Right atrium auricular region (tissue), 2 donors: ENCODE data around the gene CCDC183. TPM values are rescaled to one million over a fixed set of nuclear protein-coding genes. Genes with fewer than 3 reads are reported as not detected.

ENCODE experiments used
- DNase-seq: peaks from one replicate; pipeline ENCODE4 v3.0.0-alpha.2; 2019; ENCODE audit warnings: low spot score
- H3K27ac ChIP-seq, 2 donors: fragments of 200-600 bp; sonication (generic); 1 replicate in 1 of 2; 2 replicates in 1 of 2; pipeline ENCODE4 v1.5.1; 2016 to 2019
- H3K27me3 ChIP-seq, 2 donors: fragments of 200-600 bp; sonication (generic); one replicate each; pipeline versions ENCODE4 v1.5.1 to v1.6.0; 2017 to 2019
- H3K36me3 ChIP-seq: fragments of 200-600 bp; sonication (generic); one replicate; pipeline ENCODE4 v1.5.1; 2016
- H3K4me1 ChIP-seq, 2 donors: fragments of 200-600 bp; sonication (generic); one replicate each; pipeline versions ENCODE4 v1.5.1 to v1.6.0; 2017 to 2019
- H3K4me3 ChIP-seq, 2 donors: fragments of 200-600 bp; sonication (generic); 1 replicate in 1 of 2; 2 replicates in 1 of 2; pipeline ENCODE4 v1.5.1; 2017 to 2019; ENCODE audit warnings: mild to moderate bottlenecking in 1 of 2, moderate library complexity in 1 of 2
- H3K9me3 ChIP-seq, 2 donors: fragments of 200-600 bp; sonication (generic); one replicate each; pipeline ENCODE4 v1.5.1; 2019
- total RNA-seq, 2 donors: library from RNA; depleted of rRNA; stranded (reverse); fragments of >200 nt; gene quantifications; one replicate each; pipeline ENCODE4 v1.1.0, GENCODE V29; 2016
- TF ChIP-seq, protein P1 (sequence below), 2 donors: fragments of 200-600 bp; sonication (generic); IDR thresholded peaks; one replicate each; pipeline ENCODE4 v1.5.1; 2019; ENCODE audit warnings: antibody characterized with exemption in 2 of 2

Gene CCDC183
- total RNA-seq, 2 donors from 2014 or later, result 2.3 to 2.5 TPM

DNA sequence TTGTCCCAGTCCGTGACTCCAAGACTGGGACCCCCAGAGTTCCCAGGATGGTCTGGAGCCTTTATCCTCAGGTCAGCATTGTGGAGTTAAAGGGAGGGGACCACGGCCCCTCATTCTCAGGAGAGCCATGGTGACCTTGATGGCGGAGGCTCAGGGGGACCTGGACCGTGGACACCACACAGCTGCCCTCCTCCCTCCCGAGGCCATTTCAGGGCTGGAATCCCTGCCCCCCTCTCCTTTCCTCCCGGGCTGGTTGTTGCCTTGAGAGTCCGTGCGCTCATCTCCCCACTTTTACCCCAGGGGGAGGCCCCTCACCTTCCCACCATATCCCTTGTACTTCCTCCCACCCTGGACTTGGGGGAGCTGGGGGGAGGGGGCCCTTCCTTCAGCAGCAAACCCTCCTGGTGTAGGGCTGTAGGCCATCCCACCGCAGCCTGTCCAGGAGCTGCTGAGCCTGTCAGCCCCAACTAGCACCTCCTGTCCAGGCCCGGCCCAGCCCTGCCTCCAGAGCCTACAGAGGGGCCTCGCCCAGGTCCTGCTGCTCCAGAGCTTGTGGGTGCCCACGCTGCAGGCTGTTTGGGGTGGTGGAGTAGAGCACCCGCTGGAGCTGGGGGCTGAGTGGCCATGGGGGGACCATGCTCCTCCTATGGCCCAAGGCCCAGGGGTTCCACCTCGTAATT, 31.8 kb downstream of the CCDC183 start:
- no peaks in the 10 kb centered on the region for H3K4me1 ChIP-seq
- H3K27me3 ChIP-seq, result no peaks in the 10 kb centered on the region
- DNase-seq, result no peak
- no peak overlapping the region for H3K27ac ChIP-seq
- no peaks in the 10 kb centered on the region for H3K9me3 ChIP-seq
- H3K36me3 ChIP-seq, result peaks cover 76% of the 10 kb centered on the region
- no peak overlapping the region for H3K4me3 ChIP-seq
- TF ChIP-seq, protein P1, sequence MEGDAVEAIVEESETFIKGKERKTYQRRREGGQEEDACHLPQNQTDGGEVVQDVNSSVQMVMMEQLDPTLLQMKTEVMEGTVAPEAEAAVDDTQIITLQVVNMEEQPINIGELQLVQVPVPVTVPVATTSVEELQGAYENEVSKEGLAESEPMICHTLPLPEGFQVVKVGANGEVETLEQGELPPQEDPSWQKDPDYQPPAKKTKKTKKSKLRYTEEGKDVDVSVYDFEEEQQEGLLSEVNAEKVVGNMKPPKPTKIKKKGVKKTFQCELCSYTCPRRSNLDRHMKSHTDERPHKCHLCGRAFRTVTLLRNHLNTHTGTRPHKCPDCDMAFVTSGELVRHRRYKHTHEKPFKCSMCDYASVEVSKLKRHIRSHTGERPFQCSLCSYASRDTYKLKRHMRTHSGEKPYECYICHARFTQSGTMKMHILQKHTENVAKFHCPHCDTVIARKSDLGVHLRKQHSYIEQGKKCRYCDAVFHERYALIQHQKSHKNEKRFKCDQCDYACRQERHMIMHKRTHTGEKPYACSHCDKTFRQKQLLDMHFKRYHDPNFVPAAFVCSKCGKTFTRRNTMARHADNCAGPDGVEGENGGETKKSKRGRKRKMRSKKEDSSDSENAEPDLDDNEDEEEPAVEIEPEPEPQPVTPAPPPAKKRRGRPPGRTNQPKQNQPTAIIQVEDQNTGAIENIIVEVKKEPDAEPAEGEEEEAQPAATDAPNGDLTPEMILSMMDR (IDR thresholded peaks at IDR 0.05), result no peak

DNA sequence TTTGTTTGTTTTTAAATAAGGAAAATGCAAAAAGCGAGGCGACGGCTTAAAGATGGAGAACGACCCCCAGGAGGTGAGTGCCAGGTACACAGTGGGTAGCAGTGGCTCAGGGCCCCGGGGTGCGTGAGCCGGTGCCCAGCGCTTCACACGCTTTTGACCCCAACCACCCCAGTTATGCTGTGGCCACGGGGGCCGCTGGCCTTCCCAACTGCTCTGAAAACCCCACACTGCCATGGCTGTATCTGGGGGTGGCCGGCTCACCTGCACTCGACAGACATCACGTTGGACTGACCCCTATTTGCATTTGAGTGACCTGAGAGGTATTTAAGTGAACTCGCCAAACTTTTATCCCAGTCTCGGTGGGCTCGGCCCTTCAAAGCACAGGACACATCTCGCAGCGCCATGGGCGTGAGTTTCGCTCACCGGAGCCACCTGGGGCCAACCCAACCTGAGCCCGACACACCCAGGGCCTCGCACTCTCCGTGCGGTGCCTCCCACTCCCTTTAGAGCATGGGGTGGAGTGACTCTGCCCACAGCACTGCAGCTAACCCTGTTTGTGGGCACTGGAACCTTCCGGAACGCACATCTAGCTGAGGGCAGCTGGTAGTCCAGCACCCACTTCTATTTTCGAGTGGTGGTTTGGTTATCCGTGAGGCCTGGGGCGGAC, 32.5 kb downstream of the CCDC183 start:
- no peak for DNase-seq
- no peak overlapping the region for H3K4me3 ChIP-seq
- no peaks in the 10 kb centered on the region for H3K4me1 ChIP-seq
- no peaks in the 10 kb centered on the region for H3K9me3 ChIP-seq
- H3K27me3 ChIP-seq, result no peaks in the 10 kb centered on the region
- TF ChIP-seq, protein P1 (IDR thresholded peaks at IDR 0.05), result no peak
- no peak overlapping the region for H3K27ac ChIP-seq
- H3K36me3 ChIP-seq, result peaks cover 73% of the 10 kb centered on the region

DNA sequence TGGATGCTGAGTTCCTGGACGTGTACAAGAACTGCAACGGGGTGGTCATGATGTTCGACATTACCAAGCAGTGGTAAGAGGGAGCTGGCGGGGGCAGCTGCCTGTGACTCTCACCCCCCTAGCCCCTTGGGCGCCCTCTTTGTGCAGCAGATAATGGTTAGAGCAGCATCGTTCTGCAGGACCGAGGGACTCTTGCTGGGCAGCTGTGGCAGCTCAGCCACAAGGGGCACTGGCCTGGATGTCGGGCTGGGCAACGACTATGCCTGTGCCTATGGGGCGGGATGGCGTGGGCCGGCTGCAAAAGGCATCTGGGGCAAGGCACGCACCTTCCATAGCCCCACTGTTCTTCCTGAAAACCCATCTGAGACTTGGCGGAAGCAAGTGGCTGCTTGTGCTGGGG, 33.3 kb downstream of the CCDC183 start:
- Histone ChIP-seq H3K4me3 (no peak overlapping the region), H3K27ac (no peak overlapping the region), H3K4me1 (no peaks in the 10 kb centered on the region), H3K27me3 (no peaks in the 10 kb centered on the region), H3K9me3 (no peaks in the 10 kb centered on the region), H3K36me3 (peaks cover 65% of the 10 kb centered on the region)
- TF ChIP-seq, protein P1 (IDR thresholded peaks at IDR 0.05), result no peak
- DNase-seq, result no peak

DNA sequence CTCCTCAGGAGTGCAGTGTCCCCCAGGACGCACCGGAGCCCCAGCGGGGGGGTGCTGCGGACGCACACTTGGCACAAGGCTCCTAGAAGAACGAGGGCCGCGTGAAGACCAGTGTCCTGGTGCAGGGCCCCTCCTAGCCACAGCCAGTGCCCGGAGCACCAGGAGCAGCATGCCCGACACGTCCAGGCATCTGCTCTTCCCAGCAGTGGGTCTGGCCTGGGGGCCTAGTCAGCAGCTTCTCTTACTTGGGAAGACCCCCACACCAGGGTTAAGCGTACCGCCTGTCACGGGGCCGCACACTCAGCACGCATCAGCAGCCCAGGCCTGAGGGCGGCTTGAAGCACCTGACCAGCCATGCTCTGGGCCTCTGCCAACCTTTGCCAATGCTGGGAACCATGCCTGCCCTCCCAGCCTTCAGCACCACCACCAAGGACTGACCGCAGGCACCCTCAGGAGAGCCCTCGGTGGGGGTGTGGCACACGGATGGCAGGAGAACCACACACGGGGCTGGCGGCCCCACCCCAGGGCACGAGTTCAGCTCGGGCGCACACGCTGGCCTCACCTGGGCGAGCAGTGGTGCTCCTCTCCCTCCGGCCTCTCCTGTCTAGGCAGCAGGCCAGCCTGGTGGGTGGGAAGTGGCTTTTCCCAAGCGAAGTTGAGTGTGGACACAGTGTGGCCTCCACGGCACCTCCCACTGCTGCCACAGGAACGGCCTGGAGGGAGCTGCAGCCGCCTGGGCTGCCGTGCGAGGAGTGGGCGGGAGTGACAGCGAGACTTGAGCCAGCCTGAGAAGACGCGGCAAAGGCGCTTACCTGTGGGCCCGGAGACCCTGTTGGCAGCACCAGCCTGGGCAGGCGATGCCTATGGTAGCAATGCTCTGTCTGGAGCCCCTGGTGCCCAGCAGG, 34.1 kb downstream of the CCDC183 start:
- H3K4me3 ChIP-seq, result no peak overlapping the region
- TF ChIP-seq, protein P1 (IDR thresholded peaks at IDR 0.05), result no peak
- DNase-seq, result no peak
- no peak overlapping the region for H3K27ac ChIP-seq
- H3K9me3 ChIP-seq, result no peaks in the 10 kb centered on the region
- H3K36me3 ChIP-seq, result peaks cover 57% of the 10 kb centered on the region
- H3K27me3 ChIP-seq, result no peaks in the 10 kb centered on the region
- no peaks in the 10 kb centered on the region for H3K4me1 ChIP-seq

DNA sequence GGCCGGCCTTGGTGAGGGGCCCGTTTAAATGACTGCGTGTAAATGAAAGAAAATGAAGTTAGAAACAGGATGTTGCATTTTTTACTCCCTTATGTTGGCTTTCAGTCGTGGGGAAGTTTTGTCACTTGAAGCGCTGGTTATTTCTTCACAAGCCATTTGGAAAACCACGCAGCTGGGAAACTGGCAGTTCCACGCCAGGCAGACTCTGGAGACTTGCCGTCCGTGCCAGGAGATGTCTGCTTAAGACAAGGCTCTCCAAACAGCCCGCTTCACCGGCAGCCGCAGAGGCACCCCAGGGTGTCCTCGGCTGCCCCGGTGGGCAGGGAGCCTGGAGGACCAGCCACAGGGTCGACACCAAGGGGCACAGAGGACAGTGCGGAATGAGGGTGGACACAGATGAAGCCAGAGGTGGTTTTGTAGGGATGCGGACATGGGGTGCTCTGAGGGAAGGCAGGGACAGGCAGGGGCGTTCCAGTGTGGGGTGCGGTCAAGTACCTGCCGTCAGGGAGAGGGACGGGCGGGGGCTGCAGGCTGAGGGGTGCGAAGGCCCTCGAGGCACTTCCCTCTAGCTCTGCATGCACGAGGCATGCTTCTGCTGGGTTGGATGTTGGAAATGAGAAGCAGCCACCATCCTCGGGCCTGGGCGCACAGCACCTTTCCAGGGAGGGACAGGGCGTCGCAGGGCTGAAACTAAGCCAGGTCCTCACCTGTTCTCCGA, 35.0 kb downstream of the CCDC183 start:
- Histone ChIP-seq H3K4me3 (no peak overlapping the region), H3K9me3 (no peaks in the 10 kb centered on the region), H3K4me1 (no peaks in the 10 kb centered on the region), H3K27me3 (no peaks in the 10 kb centered on the region), H3K27ac (no peak overlapping the region), H3K36me3 (peaks cover 56% of the 10 kb centered on the region)
- TF ChIP-seq, protein P1 (IDR thresholded peaks at IDR 0.05), result no peak
- DNase-seq, result no peak
